Measurements from ENCODE around the gene FLT4.
"Not testable (repeated sequence)": the region's sequence is repeated elsewhere in the genome, so short reads cannot be mapped to it uniquely, and the experiment has no call there.

Gene FLT4

GRCh38 chr5:180658774-180659564 lies 9.6 kb upstream of the FLT4 start:
- Histone ChIP-seq H3K79me2 (ENCODE audit: low read length) (no peaks in the 10 kb centered on the region), H3K9ac (ENCODE audit: low read length) (no peak overlapping the region), H3K27me3 (ENCODE audit: low read depth, low read length) (no peaks in the 10 kb centered on the region), H3K4me2 (ENCODE audit: low read length) (no peak overlapping the region), H3K4me3 (ENCODE audit: low read length) (no peak overlapping the region), H3K9me3 (ENCODE audit: insufficient read depth, low read length) (no peaks in the 10 kb centered on the region), H3K36me3 (replicated peaks; ENCODE audit: low read depth, low read length) (no peaks in the 10 kb centered on the region), H4K20me1 (ENCODE audit: insufficient read depth, low read length) (no peaks in the 10 kb centered on the region), H3K27ac (ENCODE audit: low read length) (no peak overlapping the region), H3K4me1 (ENCODE audit: low read length) (no peaks in the 10 kb centered on the region), H2AFZ (ENCODE audit: low read depth, low read length) (no peak overlapping the region)
- no peak for TF ChIP-seq CTCF (IDR thresholded peaks at IDR 0.05; ENCODE audit: low read depth, low read length)
- no peak for TF ChIP-seq EZH2phosphoT487 (IDR thresholded peaks at IDR 0.05; ENCODE audit: low read depth)

GRCh38 chr5:180655243-180655642 lies 5.8 kb upstream of the FLT4 start:
- H3K36me3 ChIP-seq (replicated peaks; ENCODE audit: low read depth, low read length); H2AFZ ChIP-seq (ENCODE audit: low read depth, low read length); H3K4me2 ChIP-seq (ENCODE audit: low read length); H4K20me1 ChIP-seq (ENCODE audit: insufficient read depth, low read length); H3K27me3 ChIP-seq (ENCODE audit: low read depth, low read length); H3K27ac ChIP-seq (ENCODE audit: low read length); H3K4me3 ChIP-seq (ENCODE audit: low read length); H3K9me3 ChIP-seq (ENCODE audit: insufficient read depth, low read length); H3K9ac ChIP-seq (ENCODE audit: low read length); H3K4me1 ChIP-seq (ENCODE audit: low read length); H3K79me2 ChIP-seq (ENCODE audit: low read length): not testable (repeated sequence)

- Histone ChIP-seq H3K79me2 (ENCODE audit: low read length) (no peaks in the 10 kb centered on the region), H4K20me1 (ENCODE audit: insufficient read depth, low read length) (no peaks in the 10 kb centered on the region), H2AFZ (ENCODE audit: low read depth, low read length) (no peak overlapping the region), H3K4me2 (ENCODE audit: low read length) (no peak overlapping the region), H3K27ac (ENCODE audit: low read length) (no peak overlapping the region), H3K4me1 (ENCODE audit: low read length) (no peaks in the 10 kb centered on the region), H3K9ac (ENCODE audit: low read length) (no peak overlapping the region), H3K4me3 (ENCODE audit: low read length) (no peak overlapping the region), H3K27me3 (ENCODE audit: low read depth, low read length) (no peaks in the 10 kb centered on the region), H3K9me3 (ENCODE audit: insufficient read depth, low read length) (no peaks in the 10 kb centered on the region), H3K36me3 (replicated peaks; ENCODE audit: low read depth, low read length) (no peaks in the 10 kb centered on the region)
- no peak for TF ChIP-seq EZH2phosphoT487 (IDR thresholded peaks at IDR 0.05; ENCODE audit: low read depth)
- TF ChIP-seq CTCF (IDR thresholded peaks at IDR 0.05; ENCODE audit: low read depth, low read length): no peak
Measured at GRCh38 chr5:180652771-180653170, 3.4 kb upstream of the FLT4 start.

GRCh38 chr5:180652346-180652745 lies 2.9 kb upstream of the FLT4 start:
- Histone ChIP-seq H3K9me3 (ENCODE audit: insufficient read depth, low read length) (no peaks in the 10 kb centered on the region), H4K20me1 (ENCODE audit: insufficient read depth, low read length) (no peaks in the 10 kb centered on the region), H2AFZ (ENCODE audit: low read depth, low read length) (no peak overlapping the region), H3K4me1 (ENCODE audit: low read length) (no peaks in the 10 kb centered on the region), H3K4me2 (ENCODE audit: low read length) (no peak overlapping the region), H3K4me3 (ENCODE audit: low read length) (no peak overlapping the region), H3K9ac (ENCODE audit: low read length) (no peak overlapping the region), H3K36me3 (replicated peaks; ENCODE audit: low read depth, low read length) (no peaks in the 10 kb centered on the region), H3K27me3 (ENCODE audit: low read depth, low read length) (no peaks in the 10 kb centered on the region), H3K27ac (ENCODE audit: low read length) (no peak overlapping the region), H3K79me2 (ENCODE audit: low read length) (no peaks in the 10 kb centered on the region)
- TF ChIP-seq EZH2phosphoT487 (IDR thresholded peaks at IDR 0.05; ENCODE audit: low read depth): no peak
- no peak for TF ChIP-seq CTCF (IDR thresholded peaks at IDR 0.05; ENCODE audit: low read depth, low read length)
